CD4-positive, alpha-beta T cell treated with Interleukin-17A for 4 hours (primary cell): ENCODE results near the gene MED12L.

ENCODE experiments used
- DNase-seq: peaks from one replicate; pipeline ENCODE4 v3.0.0-alpha.2; 2020; ENCODE audit warnings: mixed read lengths

MED12L gene

DNA sequence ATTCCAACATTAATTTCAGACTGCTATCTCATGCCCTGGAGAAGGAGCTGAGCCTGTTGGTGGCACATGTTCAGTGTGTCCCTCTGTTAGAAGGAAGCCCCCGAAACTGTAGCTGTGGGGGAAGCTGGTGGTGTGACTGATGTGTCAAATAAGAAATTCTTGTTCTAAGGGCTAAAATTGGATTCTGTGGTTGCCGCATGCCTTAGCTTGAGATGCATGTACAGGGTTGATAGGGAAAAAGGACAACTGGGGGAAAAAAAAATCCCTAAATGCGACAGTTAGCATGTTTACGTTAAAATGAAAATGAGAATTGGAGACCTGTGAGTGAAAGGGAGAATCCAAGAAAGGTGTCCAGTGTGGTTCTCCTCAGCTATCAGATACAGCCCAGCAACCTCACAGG is 58.6 kb downstream of the MED12L start:
- DNase-seq: no peak

DNA sequence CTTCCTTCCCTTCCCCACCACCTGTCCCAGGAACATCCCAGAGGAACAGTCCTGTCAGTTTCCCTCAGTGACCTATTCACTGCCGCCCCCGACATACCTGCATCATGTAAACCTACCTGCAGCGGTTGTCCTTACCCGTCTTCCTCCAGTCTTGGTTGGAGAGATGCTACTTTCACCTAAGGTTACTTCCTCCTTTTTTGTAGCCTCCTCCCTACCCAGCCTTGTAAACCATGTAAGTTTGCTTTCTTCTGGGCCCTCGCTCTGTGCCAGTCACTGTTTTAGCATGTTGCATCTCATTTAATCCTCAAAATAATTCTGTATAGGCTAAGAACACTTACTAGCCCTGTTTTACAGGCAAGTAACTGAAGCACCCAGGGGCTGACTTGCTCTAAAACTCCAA is 59.3 kb downstream of the MED12L start:
- no peak for DNase-seq

DNA sequence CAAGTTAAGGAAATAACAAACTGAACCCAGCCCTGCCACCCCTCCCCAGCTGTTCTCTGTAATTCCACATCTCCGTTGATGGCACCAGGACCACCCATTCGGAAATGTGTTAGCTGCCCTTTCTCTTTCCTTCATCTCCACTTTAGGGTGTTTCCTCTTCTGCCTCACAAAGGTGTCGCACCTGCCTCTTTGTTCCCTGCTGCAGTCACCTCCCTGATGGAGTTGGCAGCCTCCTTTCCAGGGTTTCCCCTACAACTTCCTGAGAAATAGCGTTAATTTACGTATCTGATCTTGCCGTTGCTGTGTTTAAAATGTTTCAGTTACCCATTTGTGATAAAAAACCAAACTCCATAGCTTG is 60.2 kb downstream of the MED12L start:
- DNase-seq: no peak

DNA sequence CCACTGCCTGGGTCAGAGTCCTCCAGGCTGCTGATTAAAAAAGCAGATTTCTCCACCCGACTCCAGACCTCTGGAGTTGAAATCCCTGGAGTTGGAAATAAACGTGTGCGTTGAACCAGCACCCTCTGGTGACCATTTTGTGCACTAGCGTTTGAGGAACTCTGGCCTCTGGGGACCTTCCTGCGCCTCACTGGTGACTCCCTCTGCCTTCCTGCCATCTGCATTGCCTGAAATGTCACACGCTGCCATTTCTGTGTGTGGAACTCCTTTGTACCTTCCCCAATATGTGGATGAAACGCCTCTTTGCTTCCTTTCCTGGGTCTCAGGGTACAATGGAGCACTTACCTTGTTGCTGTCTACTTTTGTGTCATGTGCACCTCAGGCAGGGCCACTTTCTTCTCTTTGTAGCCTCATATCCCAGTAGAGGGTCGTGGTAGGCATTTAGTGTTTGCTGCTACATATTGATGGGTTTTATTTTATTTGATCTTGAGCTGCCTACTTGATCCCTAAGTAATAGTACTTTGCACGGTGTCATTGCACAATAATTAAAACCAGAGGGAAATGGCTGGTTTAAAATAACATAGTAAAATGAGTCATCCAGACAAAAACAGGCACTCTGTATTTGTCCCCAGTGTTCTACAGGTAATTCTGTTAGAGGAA is 60.7 kb downstream of the MED12L start:
- peak; percentile 66 for DNase-seq

GRCh38 chr3:151146731-151147091 is 61.2 kb downstream of the MED12L start:
- no peak for DNase-seq

DNA sequence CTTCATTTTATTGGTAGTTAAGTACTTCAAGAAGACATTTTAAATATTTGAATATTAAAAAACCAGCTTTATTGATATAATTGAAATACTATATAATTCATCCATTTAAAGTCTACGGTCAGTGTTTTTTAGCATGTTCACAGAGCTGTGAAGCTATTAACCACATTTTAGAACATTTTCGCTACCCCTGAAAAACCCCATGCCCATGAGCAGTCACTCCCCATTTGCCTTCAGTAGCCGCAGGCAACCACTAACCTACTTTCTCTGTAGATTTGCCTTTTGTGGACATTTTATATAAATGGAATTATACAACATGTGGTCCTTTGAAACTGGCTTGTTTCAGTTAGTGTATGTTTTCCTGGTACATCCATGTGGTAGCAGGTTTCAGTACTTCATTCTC is 61.8 kb downstream of the MED12L start:
- no peak for DNase-seq

DNA sequence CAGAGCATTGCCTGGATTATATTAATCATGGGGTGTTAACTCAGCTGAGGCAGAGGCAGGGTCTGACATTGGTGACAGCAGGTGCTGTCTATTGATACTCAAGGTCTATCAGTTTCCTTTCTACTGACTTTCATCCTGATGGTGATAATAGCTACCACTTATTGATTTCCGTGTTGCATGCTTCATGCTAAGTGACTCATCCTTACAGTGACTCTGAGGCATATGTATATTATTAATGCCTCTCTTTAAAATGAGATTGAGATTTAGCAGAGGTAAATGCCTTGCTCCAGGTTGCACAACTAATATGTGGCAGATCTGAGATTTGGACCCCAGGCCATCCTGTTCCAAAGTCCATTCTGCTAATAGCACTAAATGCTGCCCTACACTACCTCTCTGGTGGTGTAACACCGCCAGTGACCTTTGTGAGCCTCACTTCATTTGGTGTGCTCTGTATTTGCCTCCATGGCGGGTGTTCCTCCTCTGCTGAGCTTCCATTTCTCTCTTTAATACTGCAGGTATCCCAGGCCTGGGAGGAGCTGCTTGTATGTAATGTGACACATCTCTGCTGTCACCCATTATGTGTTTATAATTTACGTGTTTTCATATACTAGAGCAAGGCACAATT is 67.1 kb downstream of the MED12L start:
- DNase-seq: no peak

DNA sequence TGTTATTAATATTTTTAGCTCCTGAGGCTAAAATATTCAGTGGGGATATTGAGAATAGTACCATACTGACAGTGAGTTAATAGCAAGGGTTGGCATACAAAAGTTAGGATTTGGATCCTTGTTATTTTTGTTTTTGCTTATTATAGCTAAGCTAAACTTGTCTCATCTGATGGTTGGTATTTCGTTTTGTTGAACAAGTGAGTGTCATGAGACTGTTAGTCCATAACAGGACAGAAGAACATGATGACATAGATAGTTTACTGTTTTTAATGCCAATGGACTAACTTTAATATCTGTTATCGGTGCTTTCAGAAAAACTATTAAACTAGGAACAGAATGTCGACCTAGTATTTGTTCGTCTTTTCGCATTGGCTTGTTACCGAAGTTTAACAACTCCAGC is 69.1 kb downstream of the MED12L start:
- no peak for DNase-seq

- DNase-seq: no peak
Measured at GRCh38 chr3:151155409-151156128, 70.1 kb downstream of the MED12L start.

DNA sequence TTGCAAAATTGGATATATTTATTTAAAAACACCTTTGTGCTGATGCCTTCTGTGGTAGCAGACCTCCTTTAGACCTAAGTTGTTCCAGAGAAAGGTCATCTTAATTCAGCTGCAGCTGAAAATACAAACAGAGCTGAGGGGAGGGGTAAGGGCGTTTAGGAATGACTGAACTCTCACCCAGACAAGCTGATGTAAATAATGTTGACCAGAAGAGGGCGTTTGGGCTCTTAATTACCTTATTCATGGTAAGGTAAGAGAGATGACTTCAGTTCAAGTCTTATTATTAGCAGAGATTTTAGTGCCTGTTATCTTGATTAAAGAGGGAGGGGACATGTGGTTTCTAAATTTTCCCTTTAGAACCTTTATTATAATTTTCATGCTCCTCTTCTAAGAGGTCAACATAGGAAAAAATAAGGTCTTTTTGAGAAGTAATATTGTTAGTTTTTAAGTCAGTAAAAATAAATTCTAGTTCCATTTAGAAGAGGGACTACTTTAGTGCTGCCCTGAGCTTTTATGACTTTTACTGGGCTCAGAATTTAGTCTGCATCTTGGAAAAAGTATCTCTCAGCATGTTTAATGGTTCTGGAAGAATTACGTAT is 71.3 kb downstream of the MED12L start:
- DNase-seq: peak; percentile 36

DNA sequence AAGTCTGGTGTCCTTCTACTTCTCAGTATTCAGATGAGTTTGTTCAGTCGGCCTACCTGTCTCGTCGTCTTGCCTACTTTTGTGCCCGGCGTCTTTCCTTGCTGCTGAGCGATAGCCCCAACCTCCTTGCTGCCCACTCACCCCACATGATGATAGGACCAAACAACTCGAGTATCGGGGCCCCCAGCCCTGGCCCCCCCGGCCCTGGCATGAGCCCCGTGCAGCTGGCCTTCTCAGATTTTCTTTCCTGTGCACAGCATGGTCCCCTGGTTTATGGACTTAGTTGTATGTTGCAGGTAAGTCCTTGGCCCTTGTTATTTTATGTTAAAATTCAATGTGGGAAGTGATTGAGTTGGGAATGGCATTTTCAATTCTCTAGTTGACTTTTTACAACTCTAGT is 74.3 kb downstream of the MED12L start:
- DNase-seq: no peak

DNA sequence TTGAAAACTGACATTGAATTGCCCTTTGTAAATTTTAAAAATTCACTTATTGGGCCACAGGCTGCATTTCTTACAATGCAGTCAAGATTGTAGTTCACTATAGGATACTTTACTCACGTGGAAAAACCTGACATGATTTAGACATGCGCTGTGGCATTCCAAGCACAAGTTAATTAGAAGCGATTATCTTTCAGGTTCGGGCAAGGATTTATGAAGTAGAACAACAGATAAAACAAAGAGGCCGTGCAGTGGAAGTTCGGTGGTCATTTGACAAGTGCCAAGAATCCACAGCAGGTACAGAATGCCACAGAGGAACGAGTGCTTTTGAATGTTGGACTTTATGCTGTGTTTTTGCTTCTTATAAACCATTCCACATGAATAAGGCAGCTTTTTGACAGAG is 79.8 kb downstream of the MED12L start:
- no peak for DNase-seq

DNA sequence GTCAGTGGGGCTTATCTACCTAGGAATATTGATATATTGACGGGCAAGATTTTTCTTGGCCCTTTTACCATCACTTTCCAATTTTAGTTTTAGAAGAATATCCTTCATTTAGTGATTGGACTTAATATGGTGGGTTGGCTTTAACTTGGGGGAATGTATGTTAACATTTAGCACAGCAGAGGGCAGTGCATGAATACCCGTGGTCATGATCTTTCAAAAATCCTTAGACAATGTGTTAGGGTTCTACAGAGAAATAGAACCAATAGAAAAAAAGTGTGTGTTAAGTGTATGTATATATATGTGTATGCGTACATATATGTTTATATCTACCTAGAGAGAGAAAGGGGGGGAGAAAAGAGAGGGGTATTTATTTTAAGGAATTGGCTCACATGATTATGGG is 80.7 kb downstream of the MED12L start:
- no peak for DNase-seq

DNA sequence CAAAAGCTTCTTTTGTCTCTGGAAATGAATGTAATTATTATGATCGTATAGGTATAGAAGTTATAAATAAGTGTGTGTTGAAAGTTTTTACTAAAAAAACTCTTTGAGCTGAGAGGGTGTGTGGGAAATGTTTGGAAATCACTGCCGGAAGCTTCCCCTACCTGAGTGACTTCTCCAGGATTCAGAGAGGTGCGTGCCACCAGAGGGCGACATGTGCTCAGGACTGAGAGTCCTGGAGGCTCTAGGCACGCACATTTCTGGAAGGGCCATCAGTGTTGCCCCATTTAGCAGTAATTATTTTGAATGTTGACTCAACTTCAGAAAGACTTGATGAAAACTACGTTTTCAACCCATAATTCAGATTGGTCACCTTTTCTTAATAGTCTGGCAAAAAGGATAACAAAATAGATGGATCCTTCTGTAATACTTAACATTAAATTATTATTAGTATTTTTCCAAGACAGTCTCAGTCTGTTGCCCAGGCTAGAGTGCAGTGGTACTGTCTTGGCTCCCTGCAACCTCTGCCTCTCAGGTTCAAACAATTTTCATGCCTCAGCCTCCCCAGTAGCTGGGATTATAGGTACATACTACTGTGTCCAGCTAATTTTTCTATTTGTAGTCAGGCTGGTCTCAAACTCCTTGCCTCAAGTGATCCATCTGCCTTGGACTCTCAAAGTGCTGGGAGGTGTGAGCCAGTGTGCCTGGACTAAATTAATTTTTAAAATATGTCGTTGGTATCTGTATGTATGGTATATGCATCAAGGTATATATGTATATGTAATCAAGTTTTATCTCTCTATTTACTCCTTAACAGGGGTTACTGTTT is 83.0 kb downstream of the MED12L start:
- DNase-seq: peak; percentile 90

- no peak for DNase-seq
Measured at GRCh38 chr3:151169262-151169947, 83.9 kb downstream of the MED12L start.

DNA sequence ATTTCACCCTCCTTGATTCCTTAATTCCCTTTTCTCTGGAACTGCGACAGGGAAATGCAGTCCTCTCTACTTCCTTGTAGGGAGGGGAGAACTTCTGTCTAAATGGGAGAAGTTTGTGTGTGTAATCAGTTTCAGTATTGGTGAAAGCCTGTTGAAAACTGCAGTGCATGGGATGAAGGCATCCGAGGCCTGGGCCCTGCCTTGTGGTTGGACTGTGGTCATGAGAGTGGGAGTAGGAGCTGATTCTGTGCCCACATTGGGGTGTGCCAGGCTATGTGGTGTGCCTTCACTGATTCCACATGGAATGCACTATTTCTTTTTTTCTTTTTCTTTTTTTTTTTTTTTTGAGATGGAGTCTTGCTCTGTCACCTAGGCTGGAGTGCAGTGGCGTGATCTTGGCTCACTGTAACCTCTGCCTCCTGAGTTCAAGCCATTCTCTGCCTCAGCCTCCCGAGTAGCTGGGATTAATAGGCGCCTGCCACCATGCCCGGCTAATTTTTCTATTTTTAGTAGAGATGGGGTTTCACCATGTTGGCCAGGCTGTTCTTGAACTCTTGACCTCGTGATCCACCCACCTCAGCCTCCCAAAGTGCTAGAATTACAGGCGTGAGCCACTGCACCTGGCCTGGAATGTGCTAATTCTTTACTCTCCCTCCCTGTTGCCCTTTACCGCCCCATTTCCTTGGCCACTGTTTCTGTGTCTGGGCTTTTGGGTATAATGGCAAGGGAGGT is 84.7 kb downstream of the MED12L start:
- peak; percentile 33 for DNase-seq

- DNase-seq: peak; percentile 58
Measured at GRCh38 chr3:151171145-151171757, 85.8 kb downstream of the MED12L start.

DNA sequence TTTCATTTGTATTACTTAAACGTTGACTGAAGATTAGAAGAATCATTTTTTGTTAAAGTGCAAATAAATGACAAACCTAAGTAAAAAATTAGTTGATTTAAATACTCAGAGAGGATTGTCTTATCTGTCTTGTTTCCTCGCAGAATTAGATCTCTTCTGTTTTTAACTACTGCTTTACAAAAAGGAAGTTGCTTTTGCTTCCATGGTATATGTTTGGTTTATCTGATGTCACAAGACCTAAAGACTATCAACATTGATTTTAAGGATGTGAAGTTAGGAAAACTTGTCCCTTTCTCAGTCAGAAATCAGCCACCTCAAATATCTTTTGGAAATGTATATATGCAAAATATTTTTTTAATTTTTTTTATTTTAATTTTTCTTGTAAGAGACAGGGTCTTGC is 88.9 kb downstream of the MED12L start:
- no peak for DNase-seq

- no peak for DNase-seq
Measured at GRCh38 chr3:151175952-151176351, 90.5 kb downstream of the MED12L start.

GRCh38 chr3:151178208-151178845 is 92.9 kb downstream of the MED12L start:
- no peak for DNase-seq
